Heart right ventricle (tissue), 16 donors: ENCODE data around the gene DOCK9. TPM values are rescaled to one million over a fixed set of nuclear protein-coding genes. Genes with fewer than 3 reads are reported as not detected.
"Not testable (repeated sequence)": the region's sequence is repeated elsewhere in the genome, so short reads cannot be mapped to it uniquely, and the experiment has no call there.

ENCODE experiments used
- ATAC-seq, 8 donors: fragments of 200-7000 bp; cut with Tn5 transposase; one replicate each; pipeline ENCODE4 v1.9.1; 2020; ENCODE audit warnings: mild to moderate bottlenecking in 8 of 8, moderate library complexity in 8 of 8, moderate number of reproducible peaks in 1 of 8
- DNase-seq, 2 donors: peaks; one replicate each; pipeline ENCODE4 v3.0.0-alpha.2; 2020
- H3K27ac ChIP-seq, 10 donors: fragments of 200-600 bp; sonication (generic) in 2 of 10; one replicate each; pipeline versions ENCODE4 v1.5.0 to v1.8.0; 2020 to 2022; ENCODE audit warnings: mild to moderate bottlenecking in 3 of 10
- H3K27me3 ChIP-seq, 7 donors: fragments of 200-600 bp; one replicate each; pipeline ENCODE4 v1.8.0; 2021 to 2022; ENCODE audit warnings: mild to moderate bottlenecking in 2 of 7
- H3K36me3 ChIP-seq, 9 donors: fragments of 200-600 bp; sonication (generic) in 1 of 9; one replicate each; pipeline versions ENCODE4 v1.5.0 to v1.8.0; 2020 to 2022; ENCODE audit warnings: mild to moderate bottlenecking in 2 of 9
- H3K4me1 ChIP-seq, 9 donors: fragments of 200-600 bp; sonication (generic) in 1 of 9; one replicate each; pipeline versions ENCODE4 v1.5.0 to v1.8.0; 2020 to 2022; ENCODE audit warnings: mild to moderate bottlenecking in 4 of 9
- H3K4me3 ChIP-seq, 10 donors: fragments of 200-600 bp; sonication (generic) in 2 of 10; one replicate each; pipeline versions ENCODE4 v1.5.0 to v1.8.0; 2020 to 2022; ENCODE audit warnings: mild to moderate bottlenecking in 7 of 10, moderate library complexity in 2 of 10
- H3K9me3 ChIP-seq, 11 donors: fragments of 200-600 bp in 10 of 11; sonication (generic) in 2 of 11; one replicate each; pipeline versions ENCODE4 v1.5.0 to v1.8.0; 2013 to 2022; ENCODE audit warnings: mild to moderate bottlenecking in 2 of 11, control low read depth in 1 of 11, moderate library complexity in 1 of 11
- CTCF ChIP-seq, 9 donors: fragments of 200-600 bp; sonication (generic) in 2 of 9; IDR thresholded peaks; one replicate each; pipeline versions ENCODE4 v1.5.0 to v1.8.0; 2021 to 2022; ENCODE audit warnings: antibody characterized with exemption in 9 of 9, mild to moderate bottlenecking in 5 of 9, moderate library complexity in 1 of 9
- WGBS, 2 donors: extraction: QIAGEN DNeasy Blood & Tissue Kit; methylation state at CpG; one replicate each; pipeline ENCODE4 v1.1.7; 2013; ENCODE audit warnings: inconsistent platforms in 1 of 2; 5-methylcytosine and 5-hydroxymethylcytosine counted together
- intact Hi-C, 10 donors: fragments of 100-400 bp; cut with DNase I; formaldehyde crosslinking; loops; one replicate each; pipeline versions ENCODE4 v1.11.1 to v1.14.2; 2022
- polyA plus RNA-seq, 2 donors: library from polyadenylated mRNA; stranded (reverse); fragments of 200-250 nt; gene quantifications; one replicate each; pipeline ENCODE4 v1.2.3, GENCODE V29; 2013
- total RNA-seq, 10 donors: library from RNA; stranded (reverse); fragmentation: NEBNext Ultra II Directional in 3 of 10; extraction: Animal tissue kit (Norgen Biotek cat#: 25700) in 3 of 10; gene quantifications; one replicate each; pipeline versions ENCODE4 v1.2.1 to v1.2.4, GENCODE V29; 2021 to 2023
- donor health status: Arrhythmogenic right ventricular cardiomyopathy.
- donor health status: ischemic (EF 13 %, LVEDD 7.1; RV severe dilation, severe dysfunction).
- donor health status: healthy with polysubstance abuse.
- donor health status: DM: no; HTN: yes; CAD: no.
- donor health status: DM: no; HTN: no; CAD: no.
- donor health status: ischemic (EF 25% LVEDD 6.9; RV normal size, moderate dysfunction).
- donor health status: ischemic (EF 25% LVEDD 5.7; RV mildly dilated, moderate dysfunction).
- donor health status: healthy.
- donor health status: DM: yes; HTN: yes; CAD: no.
- donor health status: Ischemic cardiomyopathy.
- donor health status: ischemic (EF 35%, LVEDD 5.7; RV mildly dilated, moderate dysfunction).
- donor health status: nonischemic (EF 11% LVEDD 7.7; RV severe dilation, severe dysfunction).
- donor health status: DM: yes; HTN: yes; CAD: no.
- donor health status: PGD.
- donor health status: ischemic (EF 29% LVEDD 5.4; RV normal size, mild dysfunction).
- donor health status: nonischemic (EF 23%, LVEDD 6.1; RV moderate dilation, normal function).

The DOCK9 gene
- total and polyA plus RNA-seq, 12 donors, result 31.6 to 73.7 (median 43.4) TPM

- ATAC-seq (no peak), DNase-seq (no peak)
- no peak for TF ChIP-seq CTCF (IDR thresholded peaks at IDR 0.05)
- Histone ChIP-seq H3K36me3 (peaks cover 0 to 97% (median 23%) of the 10 kb centered on the region in 9 donors), H3K9me3 (no peaks in the 10 kb centered on the region), H3K4me1 (peaks cover 0 to 48% (median 30%) of the 10 kb centered on the region in 9 donors), H3K27ac (peak overlapping the region in 2 of 10 donors; percentile 72 to 75), H3K27me3 (no peaks in the 10 kb centered on the region), H3K4me3 (no peak overlapping the region)
- intact Hi-C loops, result no loop called here
- 97% methylated on average over 3 of the region's 3 CpGs for WGBS, 2 donors
These were observed 157.6 kb downstream of the DOCK9 start for GRCh38 chr13:98820300-98820699.

- Histone ChIP-seq H3K4me1 (peaks cover 0 to 48% (median 30%) of the 10 kb centered on the region in 9 donors), H3K9me3 (no peaks in the 10 kb centered on the region), H3K4me3 (no peak overlapping the region), H3K36me3 (peaks cover 0 to 93% (median 18%) of the 10 kb centered on the region in 9 donors), H3K27ac (peak overlapping the region in 5 of 10 donors; percentile 11 to 47 (median 30)), H3K27me3 (no peaks in the 10 kb centered on the region)
- ATAC-seq (peak in 7 of 8 donors; percentile 39 to 84 (median 64)), DNase-seq (peak in 1 of 2 donors; percentile 38)
- no peak for TF ChIP-seq CTCF (IDR thresholded peaks at IDR 0.05)
- WGBS, 2 donors, result 74 to 75% methylated on average over 6 of the region's 6 CpGs
- intact Hi-C loops, result no loop called here
These were observed 158.4 kb downstream of the DOCK9 start for GRCh38 chr13:98819382-98820010.

- no peak for ATAC-seq
- Histone ChIP-seq H3K9me3 (no peaks in the 10 kb centered on the region), H3K4me3 (no peak overlapping the region), H3K36me3 (peaks cover 0 to 65% (median 10%) of the 10 kb centered on the region in 9 donors), H3K27ac (no peak overlapping the region), H3K4me1 (peaks cover 0 to 29% (median 10%) of the 10 kb centered on the region in 9 donors), H3K27me3 (no peaks in the 10 kb centered on the region)
- TF ChIP-seq CTCF (IDR thresholded peaks at IDR 0.05), result no peak
- intact Hi-C loops, result no loop called here
- no peak for DNase-seq
- 96 to 98% methylated on average over 12 of the region's 12 CpGs for WGBS, 2 donors
These were observed 161.5 kb downstream of the DOCK9 start for GRCh38 chr13:98816406-98816805.

- intact Hi-C loops, result no loop called here
- TF ChIP-seq CTCF (IDR thresholded peaks at IDR 0.05), result no peak
- Histone ChIP-seq H3K36me3 (peaks cover 0 to 63% (median 13%) of the 10 kb centered on the region in 9 donors), H3K27me3 (no peaks in the 10 kb centered on the region), H3K9me3 (no peaks in the 10 kb centered on the region), H3K4me3 (no peak overlapping the region), H3K4me1 (peaks cover 0 to 11% (median 0%) of the 10 kb centered on the region in 9 donors), H3K27ac (no peak overlapping the region)
- 71 to 76% methylated on average over 3 of the region's 3 CpGs for WGBS, 2 donors
- no peak for ATAC-seq
- no peak for DNase-seq
These were observed 163.9 kb downstream of the DOCK9 start for GRCh38 chr13:98813993-98814392.

- 17 to 44% methylated on average over 1 of the region's 5 CpGs for WGBS, 2 donors
- intact Hi-C loops, H3K27me3 ChIP-seq, H3K4me3 ChIP-seq, DNase-seq, H3K9me3 ChIP-seq, H3K27ac ChIP-seq: not testable (repeated sequence)
- Histone ChIP-seq H3K4me1 (peaks cover 0 to 11% (median 0%) of the 10 kb centered on the region in 9 donors), H3K36me3 (peaks cover 0 to 64% (median 14%) of the 10 kb centered on the region in 9 donors)
- peak in 5 of 8 donors; percentile 43 to 61 (median 50) for ATAC-seq
These were observed 165.6 kb downstream of the DOCK9 start for GRCh38 chr13:98812186-98812790.
